Right lobe of liver (tissue), 6 donors: Measurements from ENCODE around the gene MYO16. TPM values are rescaled to one million over a fixed set of nuclear protein-coding genes. Genes with fewer than 3 reads are reported as not detected.

Experiments used
- ATAC-seq, 4 donors: fragments of 200-7000 bp; cut with Tn5 transposase; one replicate each; pipeline ENCODE4 v1.9.1; 2020; ENCODE audit warnings: mild to moderate bottlenecking in 4 of 4, moderate library complexity in 4 of 4
- DNase-seq, 3 donors: peaks; one replicate each; pipeline ENCODE4 v3.0.0-alpha.2; 2020
- H3K27ac ChIP-seq, 3 donors: fragments of 200-600 bp; one replicate each; pipeline ENCODE4 v1.8.0; 2022
- H3K27me3 ChIP-seq, 2 donors: fragments of 200-600 bp; one replicate each; pipeline ENCODE4 v1.8.0; 2022
- H3K36me3 ChIP-seq, 4 donors: fragments of 200-600 bp; sonication (generic) in 1 of 4; one replicate each; pipeline versions ENCODE4 v1.5.1 to v1.8.0; 2017 to 2022; ENCODE audit warnings: control low read depth in 1 of 4
- H3K4me1 ChIP-seq, 4 donors: fragments of 200-600 bp; sonication (generic) in 1 of 4; one replicate each; pipeline versions ENCODE4 v1.5.1 to v1.8.0; 2017 to 2022; ENCODE audit warnings: control low read depth in 1 of 4
- H3K4me3 ChIP-seq, 3 donors: fragments of 200-600 bp; one replicate each; pipeline ENCODE4 v1.8.0; 2022
- H3K9me3 ChIP-seq, 4 donors: fragments of 200-600 bp; sonication (generic) in 1 of 4; one replicate each; pipeline versions ENCODE4 v1.5.1 to v1.8.0; 2017 to 2022; ENCODE audit warnings: control low read depth in 1 of 4
- CTCF ChIP-seq, 4 donors: fragments of 200-600 bp in 3 of 4; fragments of 450-650 bp in 1 of 4; IDR thresholded peaks; one replicate each; pipeline versions ENCODE4 v1.5.1 to v1.8.0; 2016 to 2022; ENCODE audit warnings: antibody characterized with exemption in 4 of 4, mild to moderate bottlenecking in 2 of 4
- POLR2A ChIP-seq: fragments of 450-650 bp; IDR thresholded peaks from one replicate; pipeline ENCODE4 v1.6.1; 2017; ENCODE audit warnings: antibody characterized with exemption, mild to moderate bottlenecking
- WGBS: methylation state at CpG from one replicate; pipeline ENCODE4 v1.1.6; 2018; ENCODE audit warnings: low coverage, low lambda C conversion rate; ENCODE audit not compliant: insufficient coverage; ENCODE audit errors: missing lambda C conversion rate; 5-methylcytosine and 5-hydroxymethylcytosine counted together
- intact Hi-C, 2 donors: fragments of 100-400 bp; cut with DNase I; formaldehyde crosslinking; loops; one replicate each; pipeline versions ENCODE4 v1.11.2 to v1.14.1; 2022
- total RNA-seq, 6 experiments: library from RNA; depleted of rRNA in 2 of 6; stranded (reverse); fragments of >200 nt in 2 of 6; fragmentation: NEBNext Ultra II Directional in 3 of 6; extraction: Animal tissue kit (Norgen Biotek cat#: 25700) in 3 of 6; gene quantifications; one replicate each; pipeline versions ENCODE4 v1.1.0 to v1.2.4, GENCODE V29; 2016 to 2023
- donor health status: DM: no; HTN: yes; CAD: no.
- donor health status: DM: no; HTN: no; CAD: no.
- donor health status: DM: no; HTN: no; CAD: no.
- donor health status: DM: no; HTN: yes; CAD: no.
- donor health status: DM: no; HTN: yes; CAD: no.

Gene MYO16
- total RNA-seq, 6 experiments from 2014 or later, result 0.43 to 2.7 (median 0.93) TPM

GRCh38 chr13:109101550-109102144 lies 472.2 kb downstream of the MYO16 start:
- Histone ChIP-seq H3K27ac (no peak overlapping the region), H3K4me3 (no peak overlapping the region), H3K9me3 (no peaks in the 10 kb centered on the region), H3K36me3 (no peaks in the 10 kb centered on the region), H3K4me1 (no peaks in the 10 kb centered on the region), H3K27me3 (no peaks in the 10 kb centered on the region)
- TF ChIP-seq CTCF (IDR thresholded peaks at IDR 0.05) (no peak), POLR2A (no peak)
- DNase-seq (no peak), ATAC-seq (no peak)
- WGBS, result 62% methylated on average over 3 of the region's 3 CpGs
- intact Hi-C loops, result no loop called here

- no peaks in the 10 kb centered on the region for H3K27me3 ChIP-seq
- TF ChIP-seq POLR2A (no peak), CTCF (IDR thresholded peaks at IDR 0.05) (no peak)
- intact Hi-C loops, result no loop called here
- ATAC-seq, result no peak
- H3K4me3 ChIP-seq, result no peak overlapping the region
- no peak overlapping the region for H3K27ac ChIP-seq
- no peaks in the 10 kb centered on the region for H3K36me3 ChIP-seq
- no peaks in the 10 kb centered on the region for H3K4me1 ChIP-seq
- 56% methylated on average over 4 of the region's 4 CpGs for WGBS
- no peak for DNase-seq
- H3K9me3 ChIP-seq, result no peaks in the 10 kb centered on the region
Observed at GRCh38 chr13:109105899-109106298, 476.5 kb downstream of the MYO16 start.

GRCh38 chr13:109110159-109110558 lies 480.7 kb downstream of the MYO16 start:
- TF ChIP-seq POLR2A (no peak), CTCF (IDR thresholded peaks at IDR 0.05) (no peak)
- Histone ChIP-seq H3K36me3 (no peaks in the 10 kb centered on the region), H3K27ac (no peak overlapping the region), H3K4me3 (no peak overlapping the region), H3K4me1 (no peaks in the 10 kb centered on the region), H3K27me3 (no peaks in the 10 kb centered on the region), H3K9me3 (no peaks in the 10 kb centered on the region)
- no peak for DNase-seq
- intact Hi-C loops, result no loop called here
- 0% methylated on average over 1 of the region's 1 CpG for WGBS
- ATAC-seq, result no peak

GRCh38 chr13:109111141-109111540 lies 481.7 kb downstream of the MYO16 start:
- Histone ChIP-seq H3K9me3 (no peaks in the 10 kb centered on the region), H3K36me3 (no peaks in the 10 kb centered on the region), H3K27me3 (no peaks in the 10 kb centered on the region), H3K27ac (no peak overlapping the region), H3K4me1 (no peaks in the 10 kb centered on the region), H3K4me3 (no peak overlapping the region)
- ATAC-seq (no peak), DNase-seq (no peak)
- TF ChIP-seq POLR2A, result no peak
- 70% methylated on average over 1 of the region's 1 CpG for WGBS
- intact Hi-C loops, result no loop called here

GRCh38 chr13:109113427-109113826 lies 484.0 kb downstream of the MYO16 start:
- intact Hi-C loops, result no loop called here
- Histone ChIP-seq H3K27me3 (no peaks in the 10 kb centered on the region), H3K9me3 (no peaks in the 10 kb centered on the region), H3K36me3 (no peaks in the 10 kb centered on the region), H3K4me3 (no peak overlapping the region), H3K4me1 (no peaks in the 10 kb centered on the region), H3K27ac (no peak overlapping the region)
- WGBS, result 73% methylated on average over 3 of the region's 3 CpGs
- TF ChIP-seq POLR2A, result no peak
- TF ChIP-seq CTCF (IDR thresholded peaks at IDR 0.05), result no peak
- ATAC-seq (no peak), DNase-seq (no peak)
